GM13976 (cell line): Measurements from ENCODE around the gene MAEA.

Source experiments
- DNase-seq: peaks from one replicate; pipeline ENCODE4 v3.0.0; 2012; ENCODE audit warnings: low spot score
- CTCF ChIP-seq: IDR thresholded peaks from 2 replicates; pipeline ENCODE4 v1.5.1; 2012; ENCODE audit warnings: borderline replicate concordance, mild to moderate bottlenecking; ENCODE audit not compliant: insufficient read depth; ENCODE audit errors: extremely low read depth, missing control alignments, control extremely low read depth
- in situ Hi-C: fragments of 300-500 bp; cut with MboI; formaldehyde crosslinking; loops from one replicate; pipeline ENCODE4 v1.12.0; 2022; ENCODE audit warnings: low sequenced_read_pairs, mixed read lengths, inconsistent platforms; ENCODE audit not compliant: unreplicated experiment

Gene MAEA

GRCh38 chr4:1255151-1255550, 34.5 kb upstream of the MAEA start:
- in situ Hi-C loops: no loop called here
- DNase-seq: no peak
- no peak for TF ChIP-seq CTCF

- in situ Hi-C loops: no loop called here
- no peak for DNase-seq
These were observed 34.0 kb upstream of the MAEA start for GRCh38 chr4:1255699-1256098.

GRCh38 chr4:1258457-1258856, 31.2 kb upstream of the MAEA start:
- DNase-seq: no peak
- in situ Hi-C loops: no loop called here
- TF ChIP-seq CTCF: no peak

More at GRCh38 chr4:1255699-1256098, 34.0 kb upstream of the MAEA start:
- no peak for TF ChIP-seq CTCF

GRCh38 chr4:1259966-1260365, 29.7 kb upstream of the MAEA start:
- TF ChIP-seq CTCF: no peak
- DNase-seq: no peak
- in situ Hi-C loops: no loop called here

GRCh38 chr4:1260418-1261106, 29.1 kb upstream of the MAEA start:
- TF ChIP-seq CTCF: no peak
- in situ Hi-C loops: no loop called here
- DNase-seq: no peak

GRCh38 chr4:1261107-1261928, 28.4 kb upstream of the MAEA start:
- no peak for DNase-seq
- no peak for TF ChIP-seq CTCF
- in situ Hi-C loops: no loop called here
